GM19452 (cell line): ENCODE measurements around the gene HEYL.

Experiments used
- ATAC-seq: cut with Tn5 transposase; IDR thresholded peaks from one replicate; pipeline ENCODE4 v1.9.1; 2021; ENCODE audit not compliant: unreplicated experiment

Gene HEYL

DNA sequence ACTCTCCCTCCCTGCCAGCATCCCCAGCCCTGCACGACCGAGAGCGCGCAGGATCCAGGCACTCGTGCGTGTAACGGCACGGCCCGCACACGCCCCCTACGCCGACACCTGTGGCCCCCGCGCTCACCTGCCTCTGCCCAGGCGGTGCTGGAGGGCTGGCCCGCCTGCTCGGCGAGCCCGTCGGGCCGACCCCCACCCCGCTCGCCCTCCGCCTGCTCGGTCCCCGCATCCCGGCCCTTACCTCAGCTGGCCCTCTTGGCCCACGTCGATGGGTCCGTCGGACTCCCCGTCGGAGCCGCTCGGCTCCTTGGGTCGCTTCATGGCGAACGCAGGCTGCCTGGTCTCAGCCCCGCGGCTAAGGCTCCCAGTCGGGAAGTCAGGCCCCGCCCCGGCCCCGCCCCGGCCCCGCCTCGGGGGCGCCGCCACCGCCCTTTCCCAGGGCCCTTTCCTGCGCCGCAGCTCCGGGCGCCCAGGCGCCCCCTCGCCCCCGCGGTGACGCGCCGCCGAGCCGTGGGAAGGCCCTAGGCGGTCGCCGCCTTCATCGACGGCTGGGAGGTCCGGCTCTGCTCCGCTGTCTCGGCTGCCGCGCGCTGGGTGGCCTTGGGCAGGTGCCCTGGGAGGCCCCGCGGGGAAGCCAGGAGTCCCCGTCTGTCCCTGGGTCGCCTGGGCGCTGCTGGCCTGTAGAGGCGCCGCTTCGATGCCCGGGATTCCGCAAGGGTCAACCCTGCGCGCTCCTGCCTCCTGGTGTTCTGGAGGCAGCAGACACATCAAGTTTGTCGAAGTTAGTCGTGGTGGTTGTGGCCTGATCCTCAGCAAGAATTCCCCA lies at the start of gene HEYL:
TSS of gene HEYL (minus strand) at position 339 of the 826 bp plus-strand sequence. CDS start at position 321, 18 bp downstream.
- ATAC-seq = no peak

GRCh38 chr1:39689214-39689613 lies 49.8 kb upstream of the HEYL start:
- ATAC-seq = no peak

DNA sequence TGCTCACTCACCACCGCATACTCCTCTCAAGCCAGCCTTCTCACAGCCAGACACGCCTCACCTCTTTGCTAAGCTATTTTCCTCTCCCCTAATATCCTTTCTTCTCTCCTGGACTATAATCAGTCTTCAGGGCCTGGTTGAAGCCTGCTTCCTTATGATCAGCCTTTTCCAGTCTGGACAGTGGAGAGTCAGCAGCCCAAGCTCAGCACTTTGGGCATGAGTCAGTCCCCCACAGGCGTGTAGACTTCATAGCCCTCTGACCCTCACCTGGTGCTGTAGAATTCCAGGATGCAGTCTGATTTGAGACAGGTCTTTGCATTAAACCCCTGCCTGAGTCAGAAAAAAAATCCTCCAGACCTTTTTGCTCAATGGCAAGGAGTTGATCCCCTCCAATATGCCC lies 49.3 kb upstream of the HEYL start:
- ATAC-seq = no peak

DNA sequence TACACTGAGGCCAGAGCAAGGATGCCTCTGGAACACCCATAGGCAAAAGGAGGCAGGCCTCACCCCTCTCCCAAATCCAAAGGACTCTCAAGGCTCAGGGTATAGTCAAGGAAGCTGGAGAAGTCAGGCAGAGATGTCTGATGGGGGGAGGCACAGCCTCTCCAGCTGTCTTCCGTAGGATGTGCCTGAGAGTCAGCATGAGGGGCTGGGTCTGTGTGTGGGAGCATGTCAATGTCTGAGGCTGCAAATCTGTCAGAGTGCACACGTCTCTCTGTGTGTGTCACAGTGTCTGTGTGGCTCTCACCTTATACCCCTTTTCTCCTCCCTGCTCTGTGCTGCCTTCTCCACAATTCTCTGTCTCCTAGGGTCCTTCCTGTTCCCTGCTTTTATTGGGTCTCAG lies 47.8 kb upstream of the HEYL start:
- ATAC-seq = no peak

DNA sequence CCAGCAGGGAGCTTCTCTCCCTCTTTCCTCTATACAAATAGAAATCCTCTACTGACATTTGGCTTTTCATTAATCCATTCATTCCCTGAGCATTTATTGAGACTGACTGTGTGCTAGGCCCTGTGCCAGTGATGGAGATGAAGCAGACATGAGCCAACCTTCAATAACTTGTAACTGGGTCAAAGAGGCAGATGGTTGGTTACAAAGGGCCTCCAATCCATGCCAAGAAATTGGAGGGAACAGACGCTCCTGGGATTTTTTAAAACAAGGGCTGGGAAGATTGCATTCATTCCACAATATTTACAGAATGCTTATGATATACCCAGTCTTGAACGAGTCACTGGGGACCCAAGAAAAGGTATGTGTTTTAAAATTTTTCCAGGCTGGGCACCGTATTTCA lies 45.6 kb upstream of the HEYL start:
- no peak for ATAC-seq

GRCh38 chr1:39684313-39684664 lies 44.8 kb upstream of the HEYL start:
- ATAC-seq = no peak

- no peak for ATAC-seq
These were observed 44.3 kb upstream of the HEYL start for GRCh38 chr1:39683591-39684312.

DNA sequence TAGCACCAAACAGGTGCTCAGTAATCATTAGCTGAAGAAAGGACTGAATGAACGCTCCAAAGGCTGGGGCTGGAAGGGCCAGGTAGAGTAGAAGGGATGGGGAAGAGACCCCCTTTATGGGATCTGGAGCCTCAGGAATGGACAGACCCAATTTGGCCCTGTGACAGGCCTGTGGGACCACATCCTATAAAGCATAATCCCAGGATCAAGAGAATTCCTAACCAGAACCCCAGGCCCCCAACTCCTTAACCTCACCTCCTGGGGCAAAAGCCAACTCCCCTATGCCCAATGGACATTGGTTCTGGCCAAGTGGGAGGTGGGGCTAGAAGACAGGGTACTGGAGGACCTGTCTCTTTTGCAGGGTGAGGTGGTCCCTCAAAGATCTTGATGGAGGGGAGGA lies 42.6 kb upstream of the HEYL start:
- no peak for ATAC-seq

GRCh38 chr1:39681294-39681693 lies 41.9 kb upstream of the HEYL start:
- no peak for ATAC-seq

- ATAC-seq = no peak
These were observed 41.3 kb upstream of the HEYL start for GRCh38 chr1:39680751-39681150.

DNA sequence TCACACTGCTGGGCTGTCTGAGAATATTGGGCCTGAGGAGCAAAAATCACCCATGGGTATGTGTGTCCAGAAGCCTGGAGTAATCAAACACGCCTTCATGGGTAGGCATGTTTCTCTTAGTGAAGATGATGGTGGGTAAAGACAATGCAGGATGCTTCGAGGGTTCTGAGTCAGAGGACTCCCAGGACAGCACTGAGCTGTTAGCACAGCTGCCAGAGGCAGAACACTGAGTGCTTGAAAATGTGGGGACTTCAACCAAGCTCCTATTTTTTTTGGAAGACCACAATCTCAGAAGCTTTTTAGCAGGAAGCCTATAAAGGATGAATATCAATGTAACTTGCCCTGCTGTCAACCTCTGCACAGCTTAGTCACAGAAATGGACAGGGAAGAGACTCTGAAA lies 40.4 kb upstream of the HEYL start:
- no peak for ATAC-seq

DNA sequence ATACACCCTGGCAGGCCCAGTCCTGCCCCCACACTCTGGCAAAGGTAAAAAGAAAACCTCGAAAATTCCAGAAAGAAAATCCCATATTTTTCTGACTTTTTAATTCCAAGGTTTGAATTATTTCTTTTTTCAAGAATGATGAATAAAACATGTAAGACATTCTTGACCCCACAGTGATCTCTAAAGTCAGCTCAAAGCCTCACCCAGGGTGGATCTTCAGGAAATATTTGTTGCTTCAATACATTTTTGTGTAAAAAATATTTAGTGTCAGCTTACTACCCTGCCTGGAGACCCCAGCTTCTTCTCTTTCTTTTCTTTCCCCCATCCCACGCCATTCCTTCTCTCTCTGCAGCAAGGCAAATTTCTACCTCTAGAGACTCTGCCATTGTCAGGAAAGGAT lies 39.4 kb upstream of the HEYL start:
- no peak for ATAC-seq

GRCh38 chr1:39677645-39678044 lies 38.2 kb upstream of the HEYL start:
- no peak for ATAC-seq

- no peak for ATAC-seq
These were observed 37.6 kb upstream of the HEYL start for GRCh38 chr1:39676948-39677548.

- no peak for ATAC-seq
These were observed 35.8 kb upstream of the HEYL start for GRCh38 chr1:39675220-39675619.

- no peak for ATAC-seq
These were observed 33.8 kb upstream of the HEYL start for GRCh38 chr1:39673215-39673614.

- no peak for ATAC-seq
These were observed 33.1 kb upstream of the HEYL start for GRCh38 chr1:39672551-39672947.

- ATAC-seq = no peak
These were observed 32.5 kb upstream of the HEYL start, which contains the start of gene NT5C1A for GRCh38 chr1:39671793-39672550. TSS of gene NT5C1A (minus strand) at chr1:39672107. CDS start at chr1:39672038, 69 bp downstream.

GRCh38 chr1:39671433-39671792 lies 32.0 kb upstream of the HEYL start:
- ATAC-seq = no peak

- no peak for ATAC-seq
These were observed 31.2 kb upstream of the HEYL start for GRCh38 chr1:39670689-39671088.

DNA sequence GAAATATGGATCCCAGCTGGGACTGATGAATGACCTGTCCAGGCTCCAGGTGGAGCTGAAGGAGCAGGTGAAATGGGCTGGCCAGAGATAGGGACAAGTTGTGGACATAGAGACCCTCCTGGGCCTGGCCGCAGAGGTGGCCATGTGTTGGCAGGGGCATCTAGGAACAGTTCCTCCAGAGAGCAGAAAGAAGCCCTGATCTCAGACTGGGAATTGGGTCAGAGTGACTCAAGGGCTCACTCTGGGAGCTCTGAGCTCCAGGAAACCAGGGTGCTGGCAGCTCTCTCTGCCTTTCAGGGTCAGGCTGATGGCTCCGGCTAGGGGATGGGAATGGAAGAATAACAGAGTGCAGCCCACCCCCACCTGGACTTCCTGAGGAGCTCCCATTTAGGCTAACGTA lies 29.5 kb upstream of the HEYL start:
- no peak for ATAC-seq
